Stimulated activated CD4-positive, alpha-beta T cell treated with anti-CD3 and anti-CD28 coated beads, Interleukin-15, amount 100 ng/mL, for 1 hour (primary cell): ENCODE data around the gene AFF3.

Experiments
- DNase-seq, 2 donors: peaks; one replicate each; pipeline ENCODE4 v3.0.0-alpha.2; 2020; ENCODE audit warnings: low read depth in 1 of 2, low spot score in 1 of 2

Gene AFF3

GRCh38 chr2:100151310-100151709 lies 8.9 kb upstream of the AFF3 start:
- no peak for DNase-seq

GRCh38 chr2:100148883-100149282 lies 6.5 kb upstream of the AFF3 start:
- DNase-seq: no peak

GRCh38 chr2:100146657-100146960 lies 4.2 kb upstream of the AFF3 start:
- no peak for DNase-seq

GRCh38 chr2:100145893-100146656 lies 3.7 kb upstream of the AFF3 start:
- DNase-seq: no peak

- DNase-seq: no peak
Observed at GRCh38 chr2:100143286-100143685, 896 bp upstream of the AFF3 start.

- no peak for DNase-seq
Observed at GRCh38 chr2:100141906-100142305, 484 bp downstream of the AFF3 start.

GRCh38 chr2:100140582-100140981 lies 1.8 kb downstream of the AFF3 start:
- no peak for DNase-seq

- DNase-seq: no peak
Observed at GRCh38 chr2:100137866-100138570, 4.4 kb downstream of the AFF3 start.

GRCh38 chr2:100137318-100137717 lies 5.1 kb downstream of the AFF3 start:
- no peak for DNase-seq

GRCh38 chr2:100136310-100136709 lies 6.1 kb downstream of the AFF3 start:
- no peak for DNase-seq

GRCh38 chr2:100135415-100135814 lies 7.0 kb downstream of the AFF3 start:
- no peak for DNase-seq

- DNase-seq: no peak
Observed at GRCh38 chr2:100130595-100131391, 11.6 kb downstream of the AFF3 start.

- no peak for DNase-seq
Observed at GRCh38 chr2:100126897-100127401, 15.4 kb downstream of the AFF3 start.

GRCh38 chr2:100126201-100126600 lies 16.2 kb downstream of the AFF3 start:
- no peak for DNase-seq

GRCh38 chr2:100125626-100126025 lies 16.8 kb downstream of the AFF3 start:
- no peak for DNase-seq

- DNase-seq: no peak
Observed at GRCh38 chr2:100124761-100125160, 17.6 kb downstream of the AFF3 start.

- no peak for DNase-seq
Observed at GRCh38 chr2:100121124-100121718, 21.2 kb downstream of the AFF3 start.

GRCh38 chr2:100119235-100119634 lies 23.2 kb downstream of the AFF3 start:
- no peak for DNase-seq

- no peak for DNase-seq
Observed at GRCh38 chr2:100113990-100114433, 28.4 kb downstream of the AFF3 start.

GRCh38 chr2:100110614-100111000 lies 31.8 kb downstream of the AFF3 start:
- no peak for DNase-seq

- no peak for DNase-seq
Observed at GRCh38 chr2:100109986-100110613, 32.3 kb downstream of the AFF3 start.
